HepG2 (cell line): Measurements from ENCODE around the gene GATD1. TPM values are rescaled to one million over a fixed set of nuclear protein-coding genes. Genes with fewer than 3 reads are reported as not detected.

Source experiments
- EZH2 ChIP-seq: conservative IDR thresholded peaks from 2 replicates; pipeline ENCODE4 v1.6.1; 2012; ENCODE audit warnings: mild to moderate bottlenecking, low read depth, low read length, moderate library complexity
- SIX4 ChIP-seq: sonication (generic); formaldehyde crosslinking; IDR thresholded peaks from 2 replicates; pipeline ENCODE4 v1.4.0; 2020; ENCODE audit warnings: missing genetic modification reagents
- STAT5B ChIP-seq: sonication (generic); formaldehyde crosslinking; IDR thresholded peaks from 2 replicates; pipeline ENCODE4 v1.4.0; 2020; ENCODE audit warnings: missing genetic modification reagents
- XBP1 ChIP-seq: sonication (generic); formaldehyde crosslinking; IDR thresholded peaks from 2 replicates; pipeline ENCODE4 v1.5.0; 2020; ENCODE audit warnings: missing genetic modification reagents
- ZNF317 ChIP-seq: sonication (generic); formaldehyde crosslinking; IDR thresholded peaks from 2 replicates; pipeline ENCODE4 v1.5.0; 2020; ENCODE audit warnings: mild to moderate bottlenecking, missing genetic modification reagents
- ZNF550 ChIP-seq: sonication (generic); formaldehyde crosslinking; IDR thresholded peaks from 2 replicates; pipeline ENCODE4 v1.4.0; 2020; ENCODE audit warnings: mild to moderate bottlenecking, missing genetic modification reagents, borderline replicate concordance
- ZNF557 ChIP-seq: sonication (generic); formaldehyde crosslinking; IDR thresholded peaks from 2 replicates; pipeline ENCODE4 v1.4.0; 2020; ENCODE audit warnings: missing genetic modification reagents
- ZNF850 ChIP-seq: sonication (generic); formaldehyde crosslinking; conservative IDR thresholded peaks from 2 replicates; pipeline ENCODE4 v1.9.0; 2021; ENCODE audit warnings: mild to moderate bottlenecking, missing genetic modification reagents
- polyA plus RNA-seq, 8 experiments: library from polyadenylated mRNA; depleted of rRNA in 3 of 8; stranded (reverse) in 7 of 8; unstranded in 1 of 8; fragments of >200 nt; fragmentation: Illumina TruSeq in 4 of 8; extraction: Trizol in 4 of 8; gene quantifications; 2 replicates each; pipeline versions ENCODE4 v1.2.1 to v1.2.3, GENCODE V29; 2011 to 2016; ENCODE audit warnings: low read depth in 4 of 8, missing spikeins in 1 of 8, mixed read lengths in 1 of 8; ENCODE audit not compliant: insufficient read depth in 1 of 8
- total RNA-seq, 5 experiments: library from RNA; depleted of rRNA; stranded (reverse); fragments of >200 nt; fragmentation: Illumina TruSeq; extraction: Trizol; gene quantifications; 2 replicates each; pipeline ENCODE4 v1.2.3, GENCODE V29; 2016; ENCODE audit warnings: low read depth in 1 of 5
- TF ChIP-seq, protein P1 (sequence below): sonication (generic); formaldehyde crosslinking; IDR thresholded peaks from 2 replicates; pipeline ENCODE4 v1.5.1; 2020; ENCODE audit warnings: mild to moderate bottlenecking, missing genetic modification reagents, moderate library complexity
- TF ChIP-seq, protein P2 (sequence below): IDR thresholded peaks from 2 replicates; pipeline ENCODE4 v1.6.1; 2016; ENCODE audit warnings: missing genetic modification reagents, missing compliant biosample characterization
- TF ChIP-seq, protein P3 (sequence below): sonication (generic); formaldehyde crosslinking; IDR thresholded peaks from 2 replicates; pipeline ENCODE4 v1.8.0; 2022; ENCODE audit warnings: mild to moderate bottlenecking, missing genetic modification reagents, borderline replicate concordance
- TF ChIP-seq, protein P4 (sequence below): sonication (generic); formaldehyde crosslinking; IDR thresholded peaks from 2 replicates; pipeline ENCODE4 v1.5.0; 2020; ENCODE audit warnings: missing genetic modification reagents, mild to moderate bottlenecking, borderline replicate concordance
- TF ChIP-seq, protein P5 (sequence below): sonication (generic); formaldehyde crosslinking; IDR thresholded peaks from 2 replicates; pipeline ENCODE4 v1.5.0; 2020; ENCODE audit warnings: missing genetic modification reagents
- TF ChIP-seq, protein P6 (sequence below): sonication (generic); formaldehyde crosslinking; IDR thresholded peaks from 2 replicates; pipeline ENCODE4 v1.8.1; 2023; ENCODE audit warnings: mild to moderate bottlenecking, inconsistent platforms, moderate library complexity, missing genetic modification reagents, borderline replicate concordance
- TF ChIP-seq, protein P7 (sequence below): sonication (generic); formaldehyde crosslinking; IDR thresholded peaks from 2 replicates; pipeline ENCODE4 v1.4.0; 2020; ENCODE audit warnings: missing genetic modification reagents, borderline replicate concordance

GATD1 gene
- total and polyA plus RNA-seq, 2 of the 13 experiments (the other 11 are each of a cell fraction or from before 2014, with no cell fraction given) = 31.3 to 60.5 TPM

DNA sequence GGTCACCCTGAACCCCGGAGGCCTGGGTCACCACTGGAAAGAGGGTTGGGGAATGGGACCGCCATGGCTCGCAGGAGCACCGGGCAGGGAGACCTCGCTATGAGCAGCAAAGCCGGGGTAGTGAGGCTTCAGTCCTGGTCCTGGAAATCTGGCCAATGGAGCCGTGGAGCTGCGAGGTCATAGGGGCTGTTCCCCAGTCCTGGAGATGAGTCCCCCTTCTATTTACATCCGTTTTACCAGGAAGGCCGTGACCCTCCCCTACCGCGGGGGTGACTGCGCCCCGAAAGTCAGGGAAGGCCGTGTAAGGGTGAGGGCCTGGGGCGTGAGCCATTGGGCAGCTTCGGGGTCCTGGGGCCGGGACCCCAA is 27.3 kb upstream of the GATD1 start (continued):
- TF ChIP-seq STAT5B = no peak
- TF ChIP-seq ZNF557 = no peak
- TF ChIP-seq, protein P1, sequence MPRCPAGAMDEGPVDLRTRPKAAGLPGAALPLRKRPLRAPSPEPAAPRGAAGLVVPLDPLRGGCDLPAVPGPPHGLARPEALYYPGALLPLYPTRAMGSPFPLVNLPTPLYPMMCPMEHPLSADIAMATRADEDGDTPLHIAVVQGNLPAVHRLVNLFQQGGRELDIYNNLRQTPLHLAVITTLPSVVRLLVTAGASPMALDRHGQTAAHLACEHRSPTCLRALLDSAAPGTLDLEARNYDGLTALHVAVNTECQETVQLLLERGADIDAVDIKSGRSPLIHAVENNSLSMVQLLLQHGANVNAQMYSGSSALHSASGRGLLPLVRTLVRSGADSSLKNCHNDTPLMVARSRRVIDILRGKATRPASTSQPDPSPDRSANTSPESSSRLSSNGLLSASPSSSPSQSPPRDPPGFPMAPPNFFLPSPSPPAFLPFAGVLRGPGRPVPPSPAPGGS = no peak
- TF ChIP-seq XBP1 (CRISPR knock-in tag) = no peak
- TF ChIP-seq, protein P2, sequence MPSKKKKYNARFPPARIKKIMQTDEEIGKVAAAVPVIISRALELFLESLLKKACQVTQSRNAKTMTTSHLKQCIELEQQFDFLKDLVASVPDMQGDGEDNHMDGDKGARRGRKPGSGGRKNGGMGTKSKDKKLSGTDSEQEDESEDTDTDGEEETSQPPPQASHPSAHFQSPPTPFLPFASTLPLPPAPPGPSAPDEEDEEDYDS (CRISPR knock-in tag) = no peak
- TF ChIP-seq, protein P3, sequence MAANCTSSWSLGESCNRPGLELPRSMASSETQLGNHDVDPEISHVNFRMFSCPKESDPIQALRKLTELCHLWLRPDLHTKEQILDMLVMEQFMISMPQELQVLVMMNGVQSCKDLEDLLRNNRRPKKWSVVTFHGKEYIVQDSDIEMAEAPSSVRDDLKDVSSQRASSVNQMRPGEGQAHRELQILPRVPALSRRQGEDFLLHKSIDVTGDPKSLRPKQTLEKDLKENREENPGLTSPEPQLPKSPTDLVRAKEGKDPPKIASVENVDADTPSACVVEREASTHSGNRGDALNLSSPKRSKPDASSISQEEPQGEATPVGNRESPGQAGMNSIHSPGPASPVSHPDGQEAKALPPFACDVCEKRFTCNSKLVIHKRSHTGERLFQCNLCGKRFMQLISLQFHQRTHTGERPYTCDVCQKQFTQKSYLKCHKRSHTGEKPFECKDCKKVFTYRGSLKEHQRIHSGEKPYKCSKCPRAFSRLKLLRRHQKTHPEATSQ = 0 out of 2 replicates have a peak, but pooled peaks have one; percentile 2
- TF ChIP-seq, protein P4, sequence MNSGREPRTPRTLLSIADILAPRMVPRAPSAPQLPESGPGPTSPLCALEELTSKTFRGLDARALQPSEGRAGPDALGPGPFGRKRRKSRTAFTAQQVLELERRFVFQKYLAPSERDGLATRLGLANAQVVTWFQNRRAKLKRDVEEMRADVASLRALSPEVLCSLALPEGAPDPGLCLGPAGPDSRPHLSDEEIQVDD = 0 out of 2 replicates have a peak, but pooled peaks have one; percentile 9
- no peak for TF ChIP-seq SIX4
- TF ChIP-seq, protein P5, sequence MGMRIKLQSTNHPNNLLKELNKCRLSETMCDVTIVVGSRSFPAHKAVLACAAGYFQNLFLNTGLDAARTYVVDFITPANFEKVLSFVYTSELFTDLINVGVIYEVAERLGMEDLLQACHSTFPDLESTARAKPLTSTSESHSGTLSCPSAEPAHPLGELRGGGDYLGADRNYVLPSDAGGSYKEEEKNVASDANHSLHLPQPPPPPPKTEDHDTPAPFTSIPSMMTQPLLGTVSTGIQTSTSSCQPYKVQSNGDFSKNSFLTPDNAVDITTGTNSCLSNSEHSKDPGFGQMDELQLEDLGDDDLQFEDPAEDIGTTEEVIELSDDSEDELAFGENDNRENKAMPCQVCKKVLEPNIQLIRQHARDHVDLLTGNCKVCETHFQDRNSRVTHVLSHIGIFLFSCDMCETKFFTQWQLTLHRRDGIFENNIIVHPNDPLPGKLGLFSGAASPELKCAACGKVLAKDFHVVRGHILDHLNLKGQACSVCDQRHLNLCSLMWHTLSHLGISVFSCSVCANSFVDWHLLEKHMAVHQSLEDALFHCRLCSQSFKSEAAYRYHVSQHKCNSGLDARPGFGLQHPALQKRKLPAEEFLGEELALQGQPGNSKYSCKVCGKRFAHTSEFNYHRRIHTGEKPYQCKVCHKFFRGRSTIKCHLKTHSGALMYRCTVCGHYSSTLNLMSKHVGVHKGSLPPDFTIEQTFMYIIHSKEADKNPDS (CRISPR knock-in tag) = 0 out of 2 replicates have a peak, but pooled peaks have one; percentile 50
- TF ChIP-seq EZH2 = no peak
- no peak for TF ChIP-seq ZNF850
- 0 out of 2 replicates have a peak, but pooled peaks have one; percentile 34 for TF ChIP-seq ZNF317
- TF ChIP-seq ZNF550 (CRISPR knock-in tag) = no peak
- TF ChIP-seq, protein P6, sequence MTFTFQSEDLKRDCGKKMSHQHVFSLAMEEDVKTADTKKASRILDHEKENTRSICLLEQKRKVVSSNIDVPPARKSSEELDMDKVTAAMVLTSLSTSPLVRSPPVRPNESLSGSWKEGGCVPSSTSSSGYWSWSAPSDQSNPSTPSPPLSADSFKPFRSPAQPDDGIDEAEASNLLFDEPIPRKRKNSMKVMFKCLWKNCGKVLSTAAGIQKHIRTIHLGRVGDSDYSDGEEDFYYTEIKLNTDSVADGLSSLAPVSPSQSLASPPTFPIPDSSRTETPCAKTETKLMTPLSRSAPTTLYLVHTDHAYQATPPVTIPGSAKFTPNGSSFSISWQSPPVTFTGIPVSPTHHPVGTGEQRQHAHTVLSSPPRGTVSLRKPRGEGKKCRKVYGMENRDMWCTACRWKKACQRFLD (CRISPR knock-in tag) = no peak
- TF ChIP-seq, protein P7, sequence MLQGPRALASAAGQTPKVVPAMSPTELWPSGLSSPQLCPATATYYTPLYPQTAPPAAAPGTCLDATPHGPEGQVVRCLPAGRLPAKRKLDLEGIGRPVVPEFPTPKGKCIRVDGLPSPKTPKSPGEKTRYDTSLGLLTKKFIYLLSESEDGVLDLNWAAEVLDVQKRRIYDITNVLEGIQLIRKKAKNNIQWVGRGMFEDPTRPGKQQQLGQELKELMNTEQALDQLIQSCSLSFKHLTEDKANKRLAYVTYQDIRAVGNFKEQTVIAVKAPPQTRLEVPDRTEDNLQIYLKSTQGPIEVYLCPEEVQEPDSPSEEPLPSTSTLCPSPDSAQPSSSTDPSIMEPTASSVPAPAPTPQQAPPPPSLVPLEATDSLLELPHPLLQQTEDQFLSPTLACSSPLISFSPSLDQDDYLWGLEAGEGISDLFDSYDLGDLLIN (CRISPR knock-in tag) = no peak
